Measurements from ENCODE around the gene SASH3. TPM values are rescaled to one million over a fixed set of nuclear protein-coding genes. Genes with fewer than 3 reads are reported as not detected.

The SASH3 gene
- total RNA-seq, 6 experiments from 2014 or later = 1.7 to 5.7 (median 3.3) TPM

GRCh38 chrX:129818123-129818522 is 38.4 kb downstream of the SASH3 start:
- TF ChIP-seq, protein P1, sequence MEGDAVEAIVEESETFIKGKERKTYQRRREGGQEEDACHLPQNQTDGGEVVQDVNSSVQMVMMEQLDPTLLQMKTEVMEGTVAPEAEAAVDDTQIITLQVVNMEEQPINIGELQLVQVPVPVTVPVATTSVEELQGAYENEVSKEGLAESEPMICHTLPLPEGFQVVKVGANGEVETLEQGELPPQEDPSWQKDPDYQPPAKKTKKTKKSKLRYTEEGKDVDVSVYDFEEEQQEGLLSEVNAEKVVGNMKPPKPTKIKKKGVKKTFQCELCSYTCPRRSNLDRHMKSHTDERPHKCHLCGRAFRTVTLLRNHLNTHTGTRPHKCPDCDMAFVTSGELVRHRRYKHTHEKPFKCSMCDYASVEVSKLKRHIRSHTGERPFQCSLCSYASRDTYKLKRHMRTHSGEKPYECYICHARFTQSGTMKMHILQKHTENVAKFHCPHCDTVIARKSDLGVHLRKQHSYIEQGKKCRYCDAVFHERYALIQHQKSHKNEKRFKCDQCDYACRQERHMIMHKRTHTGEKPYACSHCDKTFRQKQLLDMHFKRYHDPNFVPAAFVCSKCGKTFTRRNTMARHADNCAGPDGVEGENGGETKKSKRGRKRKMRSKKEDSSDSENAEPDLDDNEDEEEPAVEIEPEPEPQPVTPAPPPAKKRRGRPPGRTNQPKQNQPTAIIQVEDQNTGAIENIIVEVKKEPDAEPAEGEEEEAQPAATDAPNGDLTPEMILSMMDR (IDR thresholded peaks at IDR 0.05) = no peak
- TF ChIP-seq POLR2A (IDR thresholded peaks at IDR 0.05) = no peak
- no peak for DNase-seq
- H3K27me3 ChIP-seq = no peaks in the 10 kb centered on the region
- H3K4me3 ChIP-seq = no peak overlapping the region
- 71% methylated on average over 1 of the region's 2 CpGs for WGBS (ENCODE audit: insufficient coverage, low coverage, low lambda C conversion rate, missing lambda C conversion rate)
- no peak for ATAC-seq
- H3K27ac ChIP-seq = no peak overlapping the region
- H3K9me3 ChIP-seq = no peaks in the 10 kb centered on the region
- H3K36me3 ChIP-seq = peaks cover 0 to 4% (median 0%) of the 10 kb centered on the region in 4 donors
- intact Hi-C loops (cut with DNase I) = no loop called here
- H3K4me1 ChIP-seq = no peaks in the 10 kb centered on the region

GRCh38 chrX:129823115-129823514 is 43.4 kb downstream of the SASH3 start:
- DNase-seq (no peak), ATAC-seq (peak; percentile 56 to 71 (median 65))
- H3K9me3 ChIP-seq = no peaks in the 10 kb centered on the region
- TF ChIP-seq, protein P1 (IDR thresholded peaks at IDR 0.05) = peak; percentile 33 to 62 (median 54)
- no peak for TF ChIP-seq POLR2A (IDR thresholded peaks at IDR 0.05)
- WGBS (ENCODE audit: insufficient coverage, low coverage, low lambda C conversion rate, missing lambda C conversion rate) = 41% methylated on average over 2 of the region's 2 CpGs
- H3K27me3 ChIP-seq = no peaks in the 10 kb centered on the region
- no peak overlapping the region for H3K4me3 ChIP-seq
- H3K36me3 ChIP-seq = peaks cover 0 to 7% (median 1%) of the 10 kb centered on the region in 4 donors
- H3K27ac ChIP-seq = no peak overlapping the region
- intact Hi-C loops (cut with DNase I) = no loop called here
- H3K4me1 ChIP-seq = peaks cover 0 to 14% (median 0%) of the 10 kb centered on the region in 4 donors

DNA sequence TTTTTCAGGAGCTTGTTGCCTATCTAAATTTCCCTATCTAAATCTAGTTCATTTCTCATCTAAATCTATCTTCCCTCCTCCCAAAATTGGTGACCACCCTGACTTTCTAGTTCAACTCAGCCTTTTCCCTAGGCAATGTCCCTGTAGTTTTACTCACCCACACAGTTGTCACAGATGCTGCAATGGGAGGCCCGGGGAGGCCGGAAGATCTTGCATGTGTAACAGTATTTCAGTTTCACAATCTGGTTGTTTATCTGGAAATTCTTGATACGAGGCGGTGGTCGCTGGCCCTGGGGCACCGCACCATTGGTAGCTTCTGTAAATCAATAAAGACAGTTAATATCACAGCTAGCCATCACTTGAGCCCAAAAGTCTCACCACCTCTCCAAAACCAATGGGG is 43.8 kb downstream of the SASH3 start:
- Histone ChIP-seq H3K27ac (no peak overlapping the region), H3K36me3 (peaks cover 0 to 7% (median 1%) of the 10 kb centered on the region in 4 donors), H3K27me3 (no peaks in the 10 kb centered on the region), H3K4me1 (peaks cover 0 to 14% (median 0%) of the 10 kb centered on the region in 4 donors), H3K9me3 (no peaks in the 10 kb centered on the region), H3K4me3 (no peak overlapping the region)
- DNase-seq = no peak
- 48% methylated on average over 6 of the region's 6 CpGs for WGBS (ENCODE audit: insufficient coverage, low coverage, low lambda C conversion rate, missing lambda C conversion rate)
- no peak for TF ChIP-seq POLR2A (IDR thresholded peaks at IDR 0.05)
- TF ChIP-seq, protein P1 (IDR thresholded peaks at IDR 0.05) = no peak
- intact Hi-C loops (cut with DNase I) = no loop called here
- no peak for ATAC-seq

- H3K9me3 ChIP-seq = no peaks in the 10 kb centered on the region
- ATAC-seq (no peak), DNase-seq (no peak)
- TF ChIP-seq, protein P1 (IDR thresholded peaks at IDR 0.05) = no peak
- TF ChIP-seq POLR2A (IDR thresholded peaks at IDR 0.05) = no peak
- H3K27me3 ChIP-seq = no peaks in the 10 kb centered on the region
- no peak overlapping the region for H3K27ac ChIP-seq
- no peak overlapping the region for H3K4me3 ChIP-seq
- peaks cover 0 to 7% (median 1%) of the 10 kb centered on the region in 4 donors for H3K36me3 ChIP-seq
- H3K4me1 ChIP-seq = peaks cover 0 to 14% (median 0%) of the 10 kb centered on the region in 4 donors
- intact Hi-C loops (cut with DNase I) = no loop called here
- 76% methylated on average over 4 of the region's 4 CpGs for WGBS (ENCODE audit: insufficient coverage, low coverage, low lambda C conversion rate, missing lambda C conversion rate)
Observed at GRCh38 chrX:129824620-129825019, 44.9 kb downstream of the SASH3 start.
